GM21723 (cell line): Measurements from ENCODE around the gene ABCC3.

Experiments used
- ATAC-seq: cut with Tn5 transposase; IDR thresholded peaks from one replicate; pipeline ENCODE4 v1.9.1; 2021; ENCODE audit warnings: mild to moderate bottlenecking, moderate library complexity; ENCODE audit not compliant: unreplicated experiment

The ABCC3 gene

GRCh38 chr17:50728881-50729765 is 94.4 kb downstream of the ABCC3 start:
- no peak for ATAC-seq

GRCh38 chr17:50731575-50732460 is 97.1 kb downstream of the ABCC3 start:
- no peak for ATAC-seq

GRCh38 chr17:50735287-50735686 is 100.6 kb downstream of the ABCC3 start:
- ATAC-seq: no peak

- ATAC-seq: no peak
Measured at GRCh38 chr17:50737118-50737698, 102.5 kb downstream of the ABCC3 start.

- ATAC-seq: no peak
Measured at GRCh38 chr17:50739098-50739497, 104.4 kb downstream of the ABCC3 start.
